Mucosa of gallbladder (tissue), 1 donor: Measurements from ENCODE around the gene FBLL1. TPM values are rescaled to one million over a fixed set of nuclear protein-coding genes. Genes with fewer than 3 reads are reported as not detected.
"Not testable (repeated sequence)": the region's sequence is repeated elsewhere in the genome, so short reads cannot be mapped to it uniquely, and the experiment has no call there.

Source experiments
- DNase-seq: peaks from one replicate; pipeline ENCODE4 v3.0.0-alpha.2; 2020; ENCODE audit warnings: low spot score
- total RNA-seq: library from RNA; stranded (reverse); gene quantifications from one replicate; pipeline ENCODE4 v1.2.1, GENCODE V29; 2021
- donor health status: DM: no; HTN: no; CAD: no.

Gene FBLL1
- 0.23 TPM for total RNA-seq

DNA sequence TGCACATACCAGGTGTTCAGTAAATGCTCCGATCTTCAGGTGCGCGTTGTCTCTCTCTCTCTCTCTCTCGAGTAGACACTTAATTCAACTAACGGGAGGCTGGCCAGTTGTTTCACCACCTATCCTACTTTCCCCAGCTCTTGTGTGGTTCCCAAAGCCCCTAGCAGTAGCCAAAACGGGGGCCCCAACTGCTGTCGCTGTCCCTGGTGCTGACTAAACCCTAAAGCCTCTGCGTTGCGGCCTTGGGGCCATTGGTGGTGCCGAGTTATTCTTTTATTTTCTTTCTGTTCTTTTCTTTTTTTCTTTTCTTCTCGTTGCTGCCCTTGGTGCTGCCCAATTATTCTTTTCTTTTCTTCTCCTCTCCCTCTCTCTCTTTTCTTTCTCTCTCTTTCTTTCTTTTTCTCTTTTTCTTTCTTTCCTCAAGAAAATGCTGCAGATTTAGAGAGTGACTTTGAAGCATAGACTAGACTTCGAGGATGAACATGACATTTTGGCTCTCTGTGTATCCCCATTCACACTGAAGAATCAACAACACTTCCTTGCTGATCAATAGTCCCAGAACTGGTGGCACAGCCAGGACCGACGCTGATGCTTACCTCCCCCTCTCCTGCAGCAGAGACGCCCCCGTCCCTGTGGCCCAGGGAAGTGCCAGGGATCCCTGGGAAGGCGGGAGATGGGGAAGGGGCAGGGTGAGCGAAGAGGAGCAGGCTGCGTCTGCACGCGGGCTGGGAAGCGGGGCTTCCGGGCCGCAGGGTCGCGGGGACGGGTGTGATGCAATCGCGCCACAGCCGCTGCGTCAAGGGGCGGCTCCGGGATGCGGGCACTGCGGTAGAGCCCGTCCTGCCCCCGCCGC lies at the start of gene FBLL1:
TSS of gene FBLL1 (plus strand) at position 785 of the 853 bp plus-strand sequence. CDS start 200 bp downstream, outside the sequence.
- peak; percentile 24 for DNase-seq

DNA sequence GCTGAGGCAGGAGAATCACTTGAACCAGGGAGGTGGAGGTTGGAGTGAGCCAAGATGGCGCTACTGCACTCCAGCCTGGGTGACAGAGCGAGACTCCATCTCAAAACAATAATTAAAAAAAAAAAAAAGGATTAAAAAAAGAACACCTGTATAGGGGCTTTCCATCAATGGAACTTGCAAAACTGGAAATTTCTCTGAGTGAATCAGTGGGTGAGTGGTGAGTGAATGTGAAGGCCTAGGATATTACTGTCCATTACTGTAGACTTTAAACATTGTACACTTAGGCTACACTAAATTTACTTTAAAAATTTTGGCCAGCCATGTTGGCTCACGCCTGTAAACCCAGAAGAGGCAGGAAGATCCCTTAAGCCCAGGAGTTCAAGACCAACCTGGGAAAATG lies 48.5 kb upstream of the FBLL1 start:
- no peak for DNase-seq

DNA sequence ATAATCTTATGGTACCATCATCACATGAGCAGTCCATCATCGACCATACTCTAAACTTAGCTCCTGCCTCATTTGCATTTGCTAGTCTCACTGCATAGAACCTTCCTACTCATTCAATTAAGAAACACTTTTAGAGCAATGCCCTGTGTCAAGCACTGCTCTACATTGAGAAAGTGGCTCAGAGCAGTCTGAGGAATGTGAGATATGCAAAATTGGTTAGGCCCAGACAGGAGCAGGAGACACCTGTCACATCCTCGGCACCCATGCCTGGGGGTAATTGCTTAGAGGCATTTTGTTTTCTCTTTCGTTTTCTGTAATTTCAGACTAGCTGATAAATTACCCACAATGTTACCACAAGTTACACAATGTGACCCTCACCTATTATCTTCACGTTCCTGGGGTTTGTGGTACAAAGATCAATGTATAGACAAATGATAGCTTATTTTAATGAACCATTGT lies 47.7 kb upstream of the FBLL1 start:
- DNase-seq = no peak

DNA sequence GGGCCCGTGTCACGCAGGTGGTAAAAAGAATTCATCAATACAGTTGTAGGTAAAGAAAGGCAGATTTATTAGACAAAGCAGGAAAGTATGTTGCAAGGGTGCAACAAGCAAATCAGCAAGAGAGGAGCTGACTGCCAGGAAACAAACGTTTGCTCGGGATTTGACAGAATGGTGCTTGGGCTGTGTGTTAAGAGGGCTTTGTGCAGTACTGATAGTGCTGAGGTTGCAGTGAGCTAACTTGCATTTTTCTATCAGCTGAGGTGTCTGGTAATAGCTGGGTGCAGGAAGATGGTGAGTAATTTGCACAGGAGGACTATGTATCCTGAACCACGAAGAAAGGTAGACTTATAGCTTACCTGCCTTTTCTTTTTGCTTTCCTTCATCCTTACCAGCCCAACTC lies 46.7 kb upstream of the FBLL1 start:
- no peak for DNase-seq

GRCh38 chr5:168486136-168486879 lies 42.8 kb upstream of the FBLL1 start, which contains the start of gene RARS1:
Gene RARS1, plus strand, starts transcription at chr5:168486471. Its CDS starts 28 bp downstream, at chr5:168486499.
- DNase-seq = peak; percentile 93

- no peak for DNase-seq
These were observed 40.0 kb upstream of the FBLL1 start for GRCh38 chr5:168489059-168489458.

GRCh38 chr5:168494057-168494555 lies 35.0 kb upstream of the FBLL1 start:
- DNase-seq = no peak

DNA sequence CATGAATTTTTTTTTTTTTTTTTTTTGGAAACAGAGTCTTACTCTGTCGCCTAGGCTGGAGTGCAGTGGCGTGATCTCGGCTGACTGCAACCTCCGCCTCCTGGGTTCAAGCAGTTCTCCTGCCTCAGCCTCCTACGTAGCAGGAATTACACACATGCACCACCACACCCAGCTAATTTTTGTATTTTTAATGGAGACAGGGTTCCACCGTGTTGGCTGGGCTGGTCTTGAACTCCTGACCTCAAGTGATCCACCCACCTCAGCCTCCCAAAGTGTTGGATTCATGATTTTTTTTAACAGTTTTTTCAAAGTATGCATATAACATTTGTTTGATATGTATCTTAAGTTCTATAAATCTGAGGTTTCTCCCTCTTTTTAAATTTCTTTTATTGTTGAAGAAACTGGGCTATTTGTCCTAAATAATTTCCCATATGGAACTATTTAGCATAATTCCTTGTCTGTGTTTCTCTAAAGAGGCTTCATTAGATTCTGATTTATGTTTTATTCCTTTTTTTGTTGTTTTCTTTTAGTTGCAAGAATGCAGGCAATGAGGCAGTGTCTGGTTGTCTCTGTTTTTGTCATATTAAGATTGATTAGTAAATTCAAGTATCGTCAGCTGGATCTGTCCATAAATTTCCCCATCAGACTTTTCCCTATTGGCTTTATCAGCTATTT lies 26.4 kb upstream of the FBLL1 start:
- DNase-seq = no peak

- no peak for DNase-seq
These were observed 15.2 kb upstream of the FBLL1 start for GRCh38 chr5:168513861-168514428.

- no peak for DNase-seq
These were observed 3.2 kb upstream of the FBLL1 start for GRCh38 chr5:168525856-168526255.

DNA sequence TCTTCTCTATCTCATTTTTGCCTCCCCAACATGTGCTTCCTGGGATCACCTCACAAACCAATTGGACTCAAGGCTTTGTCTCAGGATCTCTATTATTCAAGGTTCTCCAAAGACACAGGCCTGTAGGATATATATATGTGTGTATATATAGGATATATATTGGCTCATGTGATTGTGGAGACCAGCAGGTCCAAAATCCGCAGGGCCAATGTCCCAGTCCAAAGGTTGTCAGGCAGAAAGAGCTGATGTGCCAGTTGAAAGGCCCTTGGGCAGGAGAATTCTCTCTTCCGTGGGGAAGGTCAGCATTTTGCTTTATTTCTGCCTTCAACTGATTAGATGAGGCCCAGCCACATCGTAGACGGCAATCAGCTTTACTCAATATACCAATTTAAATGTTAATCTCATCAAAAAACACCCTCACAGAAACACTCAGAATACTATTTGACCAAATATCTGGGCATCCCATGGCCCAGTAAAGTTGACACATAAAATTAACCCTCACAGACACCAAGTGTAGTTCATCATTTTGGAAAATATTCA lies 1.3 kb upstream of the FBLL1 start:
- no peak for DNase-seq

GRCh38 chr5:168529374-168530234 lies 499 bp downstream of the FBLL1 start:
- no peak for DNase-seq

- no peak for DNase-seq
These were observed 1.6 kb downstream of the FBLL1 start for GRCh38 chr5:168530621-168531150.

- no peak for DNase-seq
These were observed 2.1 kb downstream of the FBLL1 start for GRCh38 chr5:168531191-168531590.

- no peak for DNase-seq
These were observed 3.1 kb downstream of the FBLL1 start for GRCh38 chr5:168531987-168532864.

DNA sequence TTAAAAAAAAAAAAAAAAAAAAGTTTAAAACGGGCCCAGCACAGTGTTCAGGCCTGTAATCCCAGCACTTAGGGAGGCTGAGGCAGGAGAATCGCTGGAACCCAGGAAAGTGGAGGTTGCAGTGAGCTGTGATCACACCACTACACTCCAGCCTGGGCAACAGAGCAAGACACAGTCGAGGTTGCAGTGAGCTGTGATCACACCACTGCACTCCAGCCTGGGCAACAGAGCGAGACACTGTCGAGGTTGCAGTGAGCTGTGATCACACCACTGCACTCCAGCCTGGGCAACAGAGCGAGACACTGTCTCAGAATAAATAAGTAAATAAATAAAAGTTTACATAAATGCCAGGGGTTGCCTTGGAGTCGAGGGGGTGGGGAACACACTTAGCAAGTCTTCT lies 5.2 kb downstream of the FBLL1 start:
- DNase-seq = not testable (repeated sequence)

- DNase-seq = no peak
These were observed 8.1 kb downstream of the FBLL1 start for GRCh38 chr5:168537176-168537575.

GRCh38 chr5:168549554-168549953 lies 20.4 kb downstream of the FBLL1 start:
- DNase-seq = no peak

DNA sequence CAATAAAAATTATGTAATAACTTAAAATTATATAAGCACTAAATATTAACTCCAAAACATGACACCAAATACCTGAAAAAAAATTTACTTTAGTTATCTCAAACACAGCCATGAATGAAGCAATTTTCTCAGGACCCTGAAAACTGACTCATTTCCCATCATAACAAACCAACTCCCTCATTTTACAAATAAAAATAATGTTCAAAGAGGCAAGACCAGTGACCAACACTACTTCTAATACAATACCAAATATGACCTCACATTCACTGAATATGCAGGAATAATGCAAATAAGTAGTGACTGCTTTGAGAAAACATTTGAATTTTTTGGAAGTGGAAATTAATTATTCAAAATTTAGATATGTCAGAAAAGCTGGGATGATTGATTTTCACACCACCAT lies 21.6 kb downstream of the FBLL1 start:
- DNase-seq = no peak
